Spleen (tissue), 11 donors: ENCODE data around the gene HPS3. TPM values are rescaled to one million over a fixed set of nuclear protein-coding genes. Genes with fewer than 3 reads are reported as not detected.
"Not testable (repeated sequence)": the region's sequence is repeated elsewhere in the genome, so short reads cannot be mapped to it uniquely, and the experiment has no call there.

Experiments used
- DNase-seq: peaks from one replicate; pipeline ENCODE4 v3.0.0-alpha.2; 2020
- H3K27ac ChIP-seq, 8 donors: fragments of 200-600 bp; sonication (generic) in 7 of 8; 1 replicate in 4 of 8; 2 replicates in 4 of 8; pipeline versions ENCODE4 v1.5.0 to v1.8.0; 2016 to 2021; ENCODE audit warnings: inconsistent platforms in 4 of 8, mild to moderate bottlenecking in 4 of 8, moderate library complexity in 1 of 8
- H3K27me3 ChIP-seq, 7 donors: fragments of 200-600 bp; sonication (generic) in 6 of 7; replicated peaks in 1 of 7; 1 replicate in 4 of 7; 2 replicates in 3 of 7; pipeline versions ENCODE4 v1.5.0 to v1.8.0; 2016 to 2021; ENCODE audit warnings: inconsistent platforms in 3 of 7, mild to moderate bottlenecking in 1 of 7
- H3K36me3 ChIP-seq, 6 donors: fragments of 200-600 bp; sonication (generic) in 5 of 6; 1 replicate in 4 of 6; 2 replicates in 2 of 6; pipeline versions ENCODE4 v1.5.0 to v1.8.0; 2016 to 2021; ENCODE audit warnings: inconsistent platforms in 2 of 6
- H3K4me1 ChIP-seq, 6 donors: fragments of 200-600 bp; sonication (generic) in 5 of 6; 1 replicate in 3 of 6; 2 replicates in 3 of 6; pipeline versions ENCODE4 v1.5.0 to v1.8.0; 2016 to 2021; ENCODE audit warnings: inconsistent platforms in 3 of 6
- H3K4me3 ChIP-seq, 8 donors: fragments of 200-600 bp; sonication (generic) in 7 of 8; 1 replicate in 4 of 8; 2 replicates in 4 of 8; pipeline versions ENCODE4 v1.5.0 to v1.8.0; 2016 to 2021; ENCODE audit warnings: inconsistent platforms in 4 of 8, mild to moderate bottlenecking in 4 of 8, moderate library complexity in 2 of 8
- H3K9me3 ChIP-seq, 8 donors: fragments of 200-600 bp; sonication (generic) in 7 of 8; 1 replicate in 4 of 8; 2 replicates in 4 of 8; pipeline versions ENCODE4 v1.5.0 to v1.8.0; 2016 to 2021; ENCODE audit warnings: inconsistent platforms in 4 of 8
- CTCF ChIP-seq, 11 experiments: fragments of 200-600 bp in 7 of 11; fragments of 450-650 bp in 4 of 11; sonication (generic) in 4 of 11; IDR thresholded peaks in 8 of 11; conservative IDR thresholded peaks in 3 of 11; 1 replicate in 7 of 11; 2 replicates in 4 of 11; pipeline versions ENCODE4 v1.4.0 to v1.8.0; 2016 to 2021; ENCODE audit warnings: antibody characterized with exemption in 11 of 11, inconsistent platforms in 4 of 11, mild to moderate bottlenecking in 1 of 11
- POLR2A ChIP-seq, 3 donors: fragments of 450-650 bp; IDR thresholded peaks; one replicate each; pipeline ENCODE4 v1.5.1; 2017; ENCODE audit warnings: antibody characterized with exemption in 3 of 3, mild to moderate bottlenecking in 1 of 3
- POLR2AphosphoS5 ChIP-seq, 3 donors: sonication (generic); formaldehyde crosslinking; IDR thresholded peaks; one replicate each; pipeline ENCODE4 v1.5.1; 2017; ENCODE audit warnings: antibody characterized with exemption in 3 of 3
- WGBS, 5 donors: extraction: QIAGEN DNeasy Blood & Tissue Kit in 3 of 5; methylation state at CpG; one replicate each; pipeline versions ENCODE4 v1.1.5 to v1.1.7; 2013 to 2018; 5-methylcytosine and 5-hydroxymethylcytosine counted together
- intact Hi-C: fragments of 100-400 bp; cut with DNase I; formaldehyde crosslinking; loops from one replicate; pipeline ENCODE4 v1.15.0; 2023; ENCODE audit warnings: low total_unique reads
- polyA plus RNA-seq, 3 donors: library from polyadenylated mRNA; stranded (reverse); fragments of 200-250 nt; gene quantifications; one replicate each; pipeline ENCODE4 v1.2.1, GENCODE V29; 2013
- total RNA-seq, 7 donors: library from RNA; depleted of rRNA in 3 of 7; stranded (reverse); fragments of >200 nt in 3 of 7; fragmentation: NEBNext Ultra II Directional in 4 of 7; extraction: Animal tissue kit (Norgen Biotek cat#: 25700) in 4 of 7; gene quantifications; one replicate each; pipeline versions ENCODE4 v1.1.0 to v1.2.1, GENCODE V29; 2016 to 2021
- donor health status: healthy with polysubstance abuse.
- donor health status: DM: no; HTN: no; CAD: no; lungs with moderate emphysema.
- donor health status: DM: no; HTN: no; CAD: no.
- donor health status: Bipolar disorder and iron deficiency.
- donor health status: healthy.
- donor health status: DM: no; HTN: no; CAD: no.
- donor health status: DM: yes; HTN: yes; CAD: no.

HPS3 gene
- total and polyA plus RNA-seq, 10 donors, result 16.2 to 59.7 (median 40.6) TPM

- Histone ChIP-seq H3K27ac (no peak overlapping the region), H3K36me3 (no peaks in the 10 kb centered on the region), H3K27me3 (no peaks in the 10 kb centered on the region), H3K4me1 (peaks cover 0 to 13% (median 0%) of the 10 kb centered on the region in 6 donors), H3K9me3 (no peaks in the 10 kb centered on the region), H3K4me3 (no peak overlapping the region)
- TF ChIP-seq CTCF (IDR thresholded peaks at IDR 0.05 in 8 of 11, conservative IDR thresholded peaks at IDR 0.05 in 3 of 11) (no peak), POLR2AphosphoS5 (IDR thresholded peaks at IDR 0.05) (no peak), POLR2A (IDR thresholded peaks at IDR 0.05) (no peak)
- 65 to 95% (median 83%) methylated on average over 1 of the region's 1 CpG for WGBS, 5 donors
- no peak for DNase-seq
- intact Hi-C loops, result no loop called here
Measured at GRCh38 chr3:149195221-149195620, 65.8 kb downstream of the HPS3 start.

- intact Hi-C loops, H3K9me3 ChIP-seq, H3K4me3 ChIP-seq, H3K27ac ChIP-seq, H3K27me3 ChIP-seq, H3K36me3 ChIP-seq, DNase-seq: not testable (repeated sequence)
- peaks cover 0 to 13% (median 0%) of the 10 kb centered on the region in 6 donors for H3K4me1 ChIP-seq
- WGBS, 5 donors, result 89 to 96% (median 92%) methylated on average over 12 of the region's 12 CpGs
Measured at GRCh38 chr3:149196805-149197592, 67.6 kb downstream of the HPS3 start.

GRCh38 chr3:149197669-149198068, 68.2 kb downstream of the HPS3 start:
- Histone ChIP-seq H3K4me1 (peaks cover 0 to 13% (median 0%) of the 10 kb centered on the region in 6 donors), H3K9me3 (no peaks in the 10 kb centered on the region), H3K27ac (no peak overlapping the region), H3K36me3 (no peaks in the 10 kb centered on the region), H3K27me3 (no peaks in the 10 kb centered on the region), H3K4me3 (no peak overlapping the region)
- no peak for DNase-seq
- 44 to 66% (median 50%) methylated on average over 5 of the region's 5 CpGs for WGBS, 5 donors
- intact Hi-C loops, result no loop called here
- TF ChIP-seq POLR2AphosphoS5 (IDR thresholded peaks at IDR 0.05) (no peak), CTCF (IDR thresholded peaks at IDR 0.05 in 8 of 11, conservative IDR thresholded peaks at IDR 0.05 in 3 of 11) (no peak), POLR2A (IDR thresholded peaks at IDR 0.05) (no peak)

- intact Hi-C loops, result no loop called here
- DNase-seq, result no peak
- Histone ChIP-seq H3K4me1 (peaks cover 0 to 19% (median 5%) of the 10 kb centered on the region in 6 donors), H3K27ac (no peak overlapping the region), H3K4me3 (no peak overlapping the region), H3K27me3 (no peaks in the 10 kb centered on the region), H3K36me3 (no peaks in the 10 kb centered on the region), H3K9me3 (no peaks in the 10 kb centered on the region)
- no peak for TF ChIP-seq CTCF (IDR thresholded peaks at IDR 0.05 in 8 of 11, conservative IDR thresholded peaks at IDR 0.05 in 3 of 11)
- TF ChIP-seq POLR2AphosphoS5 (IDR thresholded peaks at IDR 0.05), result no peak
- no peak for TF ChIP-seq POLR2A (IDR thresholded peaks at IDR 0.05)
- WGBS, 5 donors, result 71 to 78% (median 78%) methylated on average over 7 of the region's 7 CpGs
Measured at GRCh38 chr3:149198611-149199010, 69.2 kb downstream of the HPS3 start.
